ENCODE data around the gene IL20RA. TPM values are rescaled to one million over a fixed set of nuclear protein-coding genes. Genes with fewer than 3 reads are reported as not detected.
"Not testable (repeated sequence)": the region's sequence is repeated elsewhere in the genome, so short reads cannot be mapped to it uniquely, and the experiment has no call there.

The IL20RA gene
- total RNA-seq, 1 donor from 2014 or later, result 9.9 TPM

- H3K36me3 ChIP-seq (ENCODE audit: control insufficient read depth in 3 of 3, insufficient read depth in 3 of 3, low read length in 3 of 3), result no peaks in the 10 kb centered on the region
- peaks cover 0 to 11% (median 6%) of the 10 kb centered on the region in 3 donors for H3K27me3 ChIP-seq (ENCODE audit: control insufficient read depth in 3 of 3, insufficient read depth in 3 of 3, low read length in 3 of 3)
- no peak overlapping the region for H3K27ac ChIP-seq (ENCODE audit: low read depth, low read length)
- no peak overlapping the region for H3K9ac ChIP-seq (ENCODE audit: low read depth in 1 of 3, low read length in 3 of 3)
- peaks cover 0 to 2% (median 0%) of the 10 kb centered on the region in 3 donors for H3K4me1 ChIP-seq (ENCODE audit: control insufficient read depth in 3 of 3, insufficient read depth in 3 of 3, low read length in 3 of 3)
- H3K4me3 ChIP-seq (ENCODE audit: low read length in 3 of 3), result no peak overlapping the region
- H3K9me3 ChIP-seq (ENCODE audit: control insufficient read depth in 3 of 3, low read length in 3 of 3), result no peaks in the 10 kb centered on the region
Observed at GRCh38 chr6:136967876-136968752, 76.7 kb downstream of the IL20RA start.

DNA sequence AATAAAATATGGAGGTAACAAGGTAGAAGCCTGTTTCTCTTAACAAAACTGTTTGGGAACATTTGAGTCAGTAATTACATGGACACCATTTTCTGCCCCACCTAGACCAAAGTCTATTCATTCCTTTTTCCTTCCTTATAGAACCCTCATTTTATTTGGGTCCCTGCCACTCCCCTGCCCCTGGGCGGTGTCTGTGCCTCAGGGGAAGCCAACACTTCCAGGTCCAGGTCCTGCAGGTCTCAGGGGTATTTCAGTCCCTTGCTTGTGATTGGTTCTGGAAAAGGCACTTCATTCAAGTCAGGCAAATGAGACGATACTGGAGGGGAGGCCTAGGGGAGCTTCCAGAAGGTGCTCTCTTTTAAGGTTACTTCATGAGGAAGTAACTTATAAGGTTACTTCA lies 80.4 kb downstream of the IL20RA start:
- Histone ChIP-seq H3K9me3 (ENCODE audit: control insufficient read depth in 3 of 3, low read length in 3 of 3) (no peaks in the 10 kb centered on the region), H3K4me1 (ENCODE audit: control insufficient read depth in 3 of 3, insufficient read depth in 3 of 3, low read length in 3 of 3) (peaks cover 0 to 2% (median 0%) of the 10 kb centered on the region in 3 donors), H3K27ac (ENCODE audit: low read depth, low read length) (no peak overlapping the region)

GRCh38 chr6:136963259-136963658 lies 81.5 kb downstream of the IL20RA start:
- no peak overlapping the region for H3K27ac ChIP-seq (ENCODE audit: low read depth, low read length)
- H3K27me3 ChIP-seq (ENCODE audit: control insufficient read depth in 3 of 3, insufficient read depth in 3 of 3, low read length in 3 of 3), result peaks cover 5 to 14% (median 6%) of the 10 kb centered on the region in 3 donors
- no peaks in the 10 kb centered on the region for H3K36me3 ChIP-seq (ENCODE audit: control insufficient read depth in 3 of 3, insufficient read depth in 3 of 3, low read length in 3 of 3)
- no peak overlapping the region for H3K4me3 ChIP-seq (ENCODE audit: low read length in 3 of 3)
- peaks cover 0 to 2% (median 0%) of the 10 kb centered on the region in 3 donors for H3K4me1 ChIP-seq (ENCODE audit: control insufficient read depth in 3 of 3, insufficient read depth in 3 of 3, low read length in 3 of 3)
- no peak overlapping the region for H3K9ac ChIP-seq (ENCODE audit: low read depth in 1 of 3, low read length in 3 of 3)
- H3K9me3 ChIP-seq (ENCODE audit: control insufficient read depth in 3 of 3, low read length in 3 of 3), result no peaks in the 10 kb centered on the region

More for the DNA sequence above, 80.4 kb downstream of the IL20RA start:
- no peaks in the 10 kb centered on the region for H3K36me3 ChIP-seq (ENCODE audit: control insufficient read depth in 3 of 3, insufficient read depth in 3 of 3, low read length in 3 of 3)
- H3K9ac ChIP-seq (ENCODE audit: low read depth in 1 of 3, low read length in 3 of 3), result no peak overlapping the region
- peaks cover 0 to 8% (median 6%) of the 10 kb centered on the region in 3 donors for H3K27me3 ChIP-seq (ENCODE audit: control insufficient read depth in 3 of 3, insufficient read depth in 3 of 3, low read length in 3 of 3)
- H3K4me3 ChIP-seq (ENCODE audit: low read length in 3 of 3), result no peak overlapping the region

DNA sequence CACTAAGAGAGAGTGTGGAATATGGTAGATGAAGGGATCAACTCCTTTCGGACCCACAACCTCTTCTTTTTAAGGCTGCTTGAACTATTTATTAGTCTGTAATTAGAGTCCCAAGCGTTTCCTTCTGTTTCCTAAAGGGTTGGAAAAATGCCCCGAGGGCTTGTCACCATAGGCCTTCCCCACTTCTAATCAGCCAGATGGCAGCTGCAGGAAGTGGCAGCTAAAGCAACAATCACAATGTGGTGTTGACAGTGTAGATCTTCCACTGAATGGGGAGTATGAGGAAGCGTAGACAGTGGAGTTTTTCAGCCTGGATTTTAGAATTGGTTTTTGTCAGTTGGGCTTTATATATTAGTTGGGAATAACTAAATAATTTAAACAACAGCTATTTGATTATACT lies 82.1 kb downstream of the IL20RA start:
- Histone ChIP-seq H3K27me3 (ENCODE audit: control insufficient read depth in 3 of 3, insufficient read depth in 3 of 3, low read length in 3 of 3) (peaks cover 5 to 14% (median 5%) of the 10 kb centered on the region in 3 donors), H3K27ac (ENCODE audit: low read depth, low read length) (no peak overlapping the region), H3K4me1 (ENCODE audit: control insufficient read depth in 3 of 3, insufficient read depth in 3 of 3, low read length in 3 of 3) (peaks cover 0 to 2% (median 0%) of the 10 kb centered on the region in 3 donors), H3K9me3 (ENCODE audit: control insufficient read depth in 3 of 3, low read length in 3 of 3) (no peaks in the 10 kb centered on the region), H3K9ac (ENCODE audit: low read depth in 1 of 3, low read length in 3 of 3) (no peak overlapping the region), H3K36me3 (ENCODE audit: control insufficient read depth in 3 of 3, insufficient read depth in 3 of 3, low read length in 3 of 3) (no peaks in the 10 kb centered on the region), H3K4me3 (ENCODE audit: low read length in 3 of 3) (no peak overlapping the region)

- H3K4me1 ChIP-seq (ENCODE audit: control insufficient read depth in 3 of 3, insufficient read depth in 3 of 3, low read length in 3 of 3), result peaks cover 0 to 2% (median 0%) of the 10 kb centered on the region in 3 donors
- H3K27ac ChIP-seq (ENCODE audit: low read depth, low read length), result no peak overlapping the region
- H3K27me3 ChIP-seq (ENCODE audit: control insufficient read depth in 3 of 3, insufficient read depth in 3 of 3, low read length in 3 of 3), result peaks cover 0 to 9% (median 5%) of the 10 kb centered on the region in 3 donors
- H3K4me3 ChIP-seq (ENCODE audit: low read length in 3 of 3), result no peak overlapping the region
- no peak overlapping the region for H3K9ac ChIP-seq (ENCODE audit: low read depth in 1 of 3, low read length in 3 of 3)
- no peaks in the 10 kb centered on the region for H3K36me3 ChIP-seq (ENCODE audit: control insufficient read depth in 3 of 3, insufficient read depth in 3 of 3, low read length in 3 of 3)
- H3K9me3 ChIP-seq (ENCODE audit: control insufficient read depth in 3 of 3, low read length in 3 of 3), result no peaks in the 10 kb centered on the region
Observed at GRCh38 chr6:136961848-136962247, 82.9 kb downstream of the IL20RA start.

DNA sequence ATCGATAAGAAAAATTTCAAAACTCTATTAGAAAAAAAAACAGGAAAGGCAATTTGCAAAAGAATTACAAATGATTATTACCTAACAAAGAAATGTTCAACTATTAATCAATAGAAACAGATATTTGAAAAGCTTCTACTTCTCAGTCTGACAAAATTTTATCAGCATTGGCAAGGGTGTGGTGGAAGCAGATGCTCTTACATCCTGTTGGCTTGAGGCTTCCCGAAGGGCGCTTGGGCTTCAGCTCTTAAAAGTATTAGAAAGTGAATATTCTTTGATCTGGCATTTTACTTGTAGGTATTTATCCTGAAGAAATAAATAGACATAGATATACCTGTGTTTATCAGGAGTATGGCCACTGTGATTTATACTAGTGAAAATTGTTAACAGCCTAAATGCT lies 84.0 kb downstream of the IL20RA start:
- no peaks in the 10 kb centered on the region for H3K36me3 ChIP-seq (ENCODE audit: control insufficient read depth in 3 of 3, insufficient read depth in 3 of 3, low read length in 3 of 3)
- H3K9me3 ChIP-seq (ENCODE audit: control insufficient read depth in 3 of 3, low read length in 3 of 3), result no peaks in the 10 kb centered on the region
- no peak overlapping the region for H3K27ac ChIP-seq (ENCODE audit: low read depth, low read length)
- H3K9ac ChIP-seq (ENCODE audit: low read depth in 1 of 3, low read length in 3 of 3), result no peak overlapping the region
- H3K4me1 ChIP-seq (ENCODE audit: control insufficient read depth in 3 of 3, insufficient read depth in 3 of 3, low read length in 3 of 3), result peaks cover 0 to 2% (median 0%) of the 10 kb centered on the region in 3 donors
- H3K27me3 ChIP-seq (ENCODE audit: control insufficient read depth in 3 of 3, insufficient read depth in 3 of 3, low read length in 3 of 3), result peaks cover 0 to 9% (median 5%) of the 10 kb centered on the region in 3 donors
- H3K4me3 ChIP-seq (ENCODE audit: low read length in 3 of 3), result no peak overlapping the region

GRCh38 chr6:136959935-136960334 lies 84.8 kb downstream of the IL20RA start:
- not testable (repeated sequence) for H3K27ac ChIP-seq (ENCODE audit: low read depth, low read length); H3K4me3 ChIP-seq (ENCODE audit: low read length in 3 of 3); H3K4me1 ChIP-seq (ENCODE audit: control insufficient read depth in 3 of 3, insufficient read depth in 3 of 3, low read length in 3 of 3); H3K9ac ChIP-seq (ENCODE audit: low read depth in 1 of 3, low read length in 3 of 3); H3K9me3 ChIP-seq (ENCODE audit: control insufficient read depth in 3 of 3, low read length in 3 of 3); H3K36me3 ChIP-seq (ENCODE audit: control insufficient read depth in 3 of 3, insufficient read depth in 3 of 3, low read length in 3 of 3); H3K27me3 ChIP-seq (ENCODE audit: control insufficient read depth in 3 of 3, insufficient read depth in 3 of 3, low read length in 3 of 3)

DNA sequence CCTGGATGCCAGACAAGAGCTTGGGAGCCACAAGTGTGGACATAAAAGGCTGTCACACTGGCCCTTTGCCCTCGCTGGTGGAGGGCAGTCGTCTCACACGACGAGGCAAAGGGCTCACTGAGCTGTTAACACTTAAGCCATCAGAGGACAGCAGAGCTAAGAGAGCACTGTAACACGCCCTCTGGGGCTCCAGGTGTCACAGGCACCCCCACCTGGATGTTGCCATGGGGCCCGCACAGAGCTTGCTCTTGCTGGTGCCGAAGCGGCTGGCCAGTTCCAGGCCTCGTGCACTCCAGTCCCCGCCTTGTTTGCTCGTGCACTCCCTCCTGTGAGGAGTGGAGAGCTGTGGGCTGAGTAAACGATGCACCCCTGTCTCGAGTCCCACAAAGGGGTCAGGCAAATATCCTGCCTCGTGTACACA lies 85.3 kb downstream of the IL20RA start:
- Histone ChIP-seq H3K27me3 (ENCODE audit: control insufficient read depth in 3 of 3, insufficient read depth in 3 of 3, low read length in 3 of 3) (peaks cover 0 to 9% (median 5%) of the 10 kb centered on the region in 3 donors), H3K4me1 (ENCODE audit: control insufficient read depth in 3 of 3, insufficient read depth in 3 of 3, low read length in 3 of 3) (peaks cover 0 to 2% (median 0%) of the 10 kb centered on the region in 3 donors)

DNA sequence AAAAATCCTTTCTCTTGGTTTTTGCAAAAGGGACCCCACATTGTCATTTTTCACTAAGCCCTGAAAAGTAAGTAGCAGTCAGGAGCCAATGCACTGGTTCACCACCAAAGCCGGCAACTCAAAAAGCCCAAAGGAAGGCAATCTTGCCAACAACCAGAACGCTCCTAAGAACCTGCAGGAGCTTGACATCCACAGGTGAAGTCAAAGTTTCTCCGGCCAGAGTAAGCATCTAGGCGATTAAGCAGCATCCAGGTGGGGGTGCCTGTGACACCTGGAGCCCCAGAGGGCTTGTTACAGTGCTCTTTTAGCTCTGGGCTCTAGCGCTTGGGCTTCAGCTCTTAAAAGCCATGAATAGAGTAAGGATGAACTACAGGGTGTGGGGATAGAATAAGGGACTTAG lies 86.6 kb downstream of the IL20RA start:
- H3K9ac ChIP-seq (ENCODE audit: low read depth in 1 of 3, low read length in 3 of 3), result no peak overlapping the region
- peaks cover 0 to under 1% (median 0%) of the 10 kb centered on the region in 3 donors for H3K4me1 ChIP-seq (ENCODE audit: control insufficient read depth in 3 of 3, insufficient read depth in 3 of 3, low read length in 3 of 3)
- no peak overlapping the region for H3K27ac ChIP-seq (ENCODE audit: low read depth, low read length)
- H3K9me3 ChIP-seq (ENCODE audit: control insufficient read depth in 3 of 3, low read length in 3 of 3), result no peaks in the 10 kb centered on the region
- H3K27me3 ChIP-seq (ENCODE audit: control insufficient read depth in 3 of 3, insufficient read depth in 3 of 3, low read length in 3 of 3), result peaks cover 0 to 9% (median 5%) of the 10 kb centered on the region in 3 donors
- no peaks in the 10 kb centered on the region for H3K36me3 ChIP-seq (ENCODE audit: control insufficient read depth in 3 of 3, insufficient read depth in 3 of 3, low read length in 3 of 3)
- H3K4me3 ChIP-seq (ENCODE audit: low read length in 3 of 3), result no peak overlapping the region

More for the DNA sequence above, 85.3 kb downstream of the IL20RA start:
- no peaks in the 10 kb centered on the region for H3K9me3 ChIP-seq (ENCODE audit: control insufficient read depth in 3 of 3, low read length in 3 of 3)
- H3K27ac ChIP-seq (ENCODE audit: low read depth, low read length), result no peak overlapping the region
- H3K36me3 ChIP-seq (ENCODE audit: control insufficient read depth in 3 of 3, insufficient read depth in 3 of 3, low read length in 3 of 3), result no peaks in the 10 kb centered on the region
- no peak overlapping the region for H3K4me3 ChIP-seq (ENCODE audit: low read length in 3 of 3)
- no peak overlapping the region for H3K9ac ChIP-seq (ENCODE audit: low read depth in 1 of 3, low read length in 3 of 3)
